ENCODE results near the gene SLC5A4.
"Not testable (repeated sequence)": the region's sequence is repeated elsewhere in the genome, so short reads cannot be mapped to it uniquely, and the experiment has no call there.

SLC5A4 gene

GRCh38 chr22:32199341-32199740, 55.8 kb downstream of the SLC5A4 start:
- no peak for DNase-seq

- DNase-seq: not testable (repeated sequence)
Observed at GRCh38 chr22:32197553-32198226, 57.5 kb downstream of the SLC5A4 start.

GRCh38 chr22:32195900-32196299, 59.2 kb downstream of the SLC5A4 start:
- DNase-seq: not testable (repeated sequence)

GRCh38 chr22:32193346-32193745, 61.8 kb downstream of the SLC5A4 start:
- not testable (repeated sequence) for DNase-seq

GRCh38 chr22:32191021-32191420, 64.1 kb downstream of the SLC5A4 start:
- DNase-seq: not testable (repeated sequence)

- DNase-seq: no peak
Observed at GRCh38 chr22:32185821-32186220, 69.3 kb downstream of the SLC5A4 start.

- DNase-seq: no peak
Observed at GRCh38 chr22:32183625-32184024, 71.5 kb downstream of the SLC5A4 start.

- DNase-seq: no peak
Observed at GRCh38 chr22:32181043-32181442, 74.1 kb downstream of the SLC5A4 start.

- no peak for DNase-seq
Observed at GRCh38 chr22:32177221-32177765, 77.9 kb downstream of the SLC5A4 start.

GRCh38 chr22:32175683-32176644, 79.2 kb downstream of the SLC5A4 start:
- no peak for DNase-seq

GRCh38 chr22:32175115-32175514, 80.0 kb downstream of the SLC5A4 start:
- DNase-seq: no peak

Measured in left hindlimb (tissue), 1 donor.